ENCODE results near the gene MEN1. TPM values are rescaled to one million over a fixed set of nuclear protein-coding genes. Genes with fewer than 3 reads are reported as not detected.
A peak's percentile ranks its signal among the peaks of the same experiment; 100 is the strongest.

Gene MEN1
- total and polyA plus RNA-seq, 2 of the 13 experiments (the other 11 are each of a cell fraction or from before 2014, with no cell fraction given), result 20.5 to 27.3 TPM

GRCh38 chr11:64810271-64810890 is at the start of gene MEN1 (continued):
- TF ChIP-seq KIAA2018 (CRISPR knock-in tag; IDR thresholded peaks at IDR 0.05; ENCODE audit: borderline replicate concordance), result no peak
- no peak for TF ChIP-seq ZNF816 (CRISPR knock-in tag; IDR thresholded peaks at IDR 0.05; ENCODE audit: borderline replicate concordance)
- TF ChIP-seq MTF1 (CRISPR knock-in tag; IDR thresholded peaks at IDR 0.05), result no peak
- no peak for TF ChIP-seq MAFK (conservative IDR thresholded peaks at IDR 0.05 in 1 of 2, IDR thresholded peaks at IDR 0.05 in 1 of 2; ENCODE audit: low read length in 2 of 2)
- TF ChIP-seq SKI (IDR thresholded peaks at IDR 0.05; ENCODE audit: partially characterized antibody), result no peak
- TF ChIP-seq ZFY (CRISPR knock-in tag; IDR thresholded peaks at IDR 0.05), result peak; percentile 97
- no peak for TF ChIP-seq ZSCAN9 (CRISPR knock-in tag; IDR thresholded peaks at IDR 0.05; ENCODE audit: borderline replicate concordance)
- peak; percentile 51; the same call in 1 of the 2 replicates for TF ChIP-seq ZIK1 (CRISPR knock-in tag; IDR thresholded peaks at IDR 0.05; ENCODE audit: borderline replicate concordance, low read depth)
- TF ChIP-seq ZNF546 (CRISPR knock-in tag; conservative IDR thresholded peaks at IDR 0.05), result no peak
- no peak for TF ChIP-seq ZMAT5 (CRISPR knock-in tag; IDR thresholded peaks at IDR 0.05; ENCODE audit: borderline replicate concordance, low read depth)
- TF ChIP-seq HNF1A (IDR thresholded peaks at IDR 0.05; ENCODE audit: low read depth), result no peak; the same call in 1 of the 2 replicates
- peak; percentile 55; the same call in 1 of the 2 replicates for TF ChIP-seq HNF1A (CRISPR knock-in tag; IDR thresholded peaks at IDR 0.05; ENCODE audit: borderline replicate concordance)
- no peak for TF ChIP-seq MNT (IDR thresholded peaks at IDR 0.05)
- TF ChIP-seq IRF2 (CRISPR knock-in tag; IDR thresholded peaks at IDR 0.05), result peak; percentile 87
- TF ChIP-seq TAF15 (IDR thresholded peaks at IDR 0.05; ENCODE audit: low read depth, low read length, poor library complexity, severe bottlenecking), result no peak

All from HepG2 (cell line).